ENCODE results near the gene CEP78. TPM values are rescaled to one million over a fixed set of nuclear protein-coding genes. Genes with fewer than 3 reads are reported as not detected.

CEP78 gene
- total RNA-seq, 1 experiment from 2014 or later, result 57.8 TPM

DNA sequence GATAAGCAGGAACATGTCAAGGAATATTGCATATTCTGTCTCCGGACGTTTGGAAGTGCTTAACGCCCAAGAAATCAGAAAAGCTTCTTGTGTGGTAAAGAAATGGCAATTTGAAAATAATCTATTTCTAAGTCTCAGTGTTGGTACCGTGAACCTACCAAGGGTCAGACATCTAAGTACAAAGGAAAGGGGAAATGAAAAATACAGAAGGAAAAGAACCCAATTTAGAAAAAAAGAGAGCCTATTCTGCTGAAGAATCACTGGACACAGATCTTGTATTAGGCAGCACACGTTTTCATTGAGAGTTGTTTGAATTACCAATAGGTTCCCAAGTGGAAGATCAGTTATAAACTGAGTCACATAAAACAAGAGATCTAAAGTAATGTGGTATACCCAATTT lies 46.9 kb upstream of the CEP78 start:
- H3K23ac ChIP-seq (ENCODE audit: insufficient read length, low read depth, low read length), result no peak overlapping the region
- H3K79me1 ChIP-seq (ENCODE audit: insufficient read depth, low read depth, low read length, poor library complexity, severe bottlenecking), result no peaks in the 10 kb centered on the region
- Mint-ChIP-seq H3K4me1 (peaks cover 10 to 13% of the 10 kb centered on the region in 2 experiments), H3K9me3 (no peaks in the 10 kb centered on the region), H3K27ac (no peak overlapping the region), H3K27me3 (ENCODE audit: low read depth) (no peaks in the 10 kb centered on the region), H3K4me3 (no peak overlapping the region), H3K36me3 (ENCODE audit: insufficient read depth in 1 of 3, low read depth in 3 of 3) (no peaks in the 10 kb centered on the region)
- no peak overlapping the region for H3T11ph ChIP-seq (ENCODE audit: low read length)
- no peaks in the 10 kb centered on the region for H3K23me2 ChIP-seq (ENCODE audit: insufficient read length, low read depth, low read length, poor library complexity, severe bottlenecking)
- H4K91ac ChIP-seq (ENCODE audit: insufficient read length, low read depth, low read length), result no peak overlapping the region
- no peaks in the 10 kb centered on the region for H3K79me2 ChIP-seq (ENCODE audit: insufficient read depth, low read length)
- no peak overlapping the region for H2BK5ac ChIP-seq (ENCODE audit: insufficient read length, low read length)
- no peak overlapping the region for H4K5ac ChIP-seq (ENCODE audit: insufficient read length, low read depth, low read length)
- no peak overlapping the region for H2BK15ac ChIP-seq (ENCODE audit: low read depth, low read length)
- H3K18ac ChIP-seq (ENCODE audit: insufficient read length, low read depth, low read length), result no peak overlapping the region
- WGBS (ENCODE audit: extremely low coverage, insufficient read length, low lambda C conversion rate), result no CpG with 5 or more reads among the region's 5 CpGs
- no peak overlapping the region for H3K27ac ChIP-seq (ENCODE audit: insufficient read length, low read depth, low read length)
- no peak overlapping the region for H4K8ac ChIP-seq (replicated peaks; ENCODE audit: insufficient read length, low read depth, low read length)
- H3K56ac ChIP-seq (ENCODE audit: insufficient read length, low read depth, low read length), result no peak overlapping the region
- H3K4me2 ChIP-seq (ENCODE audit: insufficient read depth, insufficient read length, low read length), result no peak overlapping the region
- H2BK120ac ChIP-seq (ENCODE audit: low read depth, low read length, poor library complexity, severe bottlenecking), result no peak overlapping the region
- no peaks in the 10 kb centered on the region for H4K20me1 ChIP-seq (ENCODE audit: control insufficient read depth, insufficient read depth, insufficient read length)
- no peaks in the 10 kb centered on the region; the same call in 1 of the 2 replicates for H3K4me1 ChIP-seq (ENCODE audit: insufficient read depth, low read length)
- H3K4ac ChIP-seq (ENCODE audit: low read depth, low read length), result no peak overlapping the region
- H3K9ac ChIP-seq (ENCODE audit: extremely low read depth, insufficient read length, low read length), result no peak overlapping the region
- DNase-seq, result no peak
- no peak overlapping the region for H2BK20ac ChIP-seq (ENCODE audit: low read depth, low read length, poor library complexity, severe bottlenecking)
- H3K27me3 ChIP-seq (ENCODE audit: insufficient read depth, low read length), result no peaks in the 10 kb centered on the region
- no peak overlapping the region for H3K14ac ChIP-seq (ENCODE audit: insufficient read depth, low read length)
- H2AK5ac ChIP-seq (ENCODE audit: insufficient read length, low read length), result no peak overlapping the region
- TF ChIP-seq, protein P1, sequence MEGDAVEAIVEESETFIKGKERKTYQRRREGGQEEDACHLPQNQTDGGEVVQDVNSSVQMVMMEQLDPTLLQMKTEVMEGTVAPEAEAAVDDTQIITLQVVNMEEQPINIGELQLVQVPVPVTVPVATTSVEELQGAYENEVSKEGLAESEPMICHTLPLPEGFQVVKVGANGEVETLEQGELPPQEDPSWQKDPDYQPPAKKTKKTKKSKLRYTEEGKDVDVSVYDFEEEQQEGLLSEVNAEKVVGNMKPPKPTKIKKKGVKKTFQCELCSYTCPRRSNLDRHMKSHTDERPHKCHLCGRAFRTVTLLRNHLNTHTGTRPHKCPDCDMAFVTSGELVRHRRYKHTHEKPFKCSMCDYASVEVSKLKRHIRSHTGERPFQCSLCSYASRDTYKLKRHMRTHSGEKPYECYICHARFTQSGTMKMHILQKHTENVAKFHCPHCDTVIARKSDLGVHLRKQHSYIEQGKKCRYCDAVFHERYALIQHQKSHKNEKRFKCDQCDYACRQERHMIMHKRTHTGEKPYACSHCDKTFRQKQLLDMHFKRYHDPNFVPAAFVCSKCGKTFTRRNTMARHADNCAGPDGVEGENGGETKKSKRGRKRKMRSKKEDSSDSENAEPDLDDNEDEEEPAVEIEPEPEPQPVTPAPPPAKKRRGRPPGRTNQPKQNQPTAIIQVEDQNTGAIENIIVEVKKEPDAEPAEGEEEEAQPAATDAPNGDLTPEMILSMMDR (conservative IDR thresholded peaks at IDR 0.05), result no peak
- no peak overlapping the region for H2AFZ ChIP-seq (ENCODE audit: low read length)
- no peaks in the 10 kb centered on the region for H3K9me3 ChIP-seq (ENCODE audit: control insufficient read depth, low read depth, low read length)
- H2BK12ac ChIP-seq (ENCODE audit: insufficient read length, low read depth, low read length), result no peak overlapping the region
